Neural progenitor cell (in vitro differentiated cells): ENCODE measurements around the gene DAP. TPM values are rescaled to one million over a fixed set of nuclear protein-coding genes. Genes with fewer than 3 reads are reported as not detected.

Experiments used
- DNase-seq: peaks from one replicate; pipeline ENCODE4 v3.0.0-alpha.2; 2016; ENCODE audit warnings: low spot score
- H2AFZ ChIP-seq: fragments of 200-600 bp; sonication (generic); replicated peaks from 2 replicates; pipeline ENCODE4 v1.6.1; 2016; ENCODE audit warnings: antibody characterized with exemption
- H3F3A ChIP-seq: fragments of 200-600 bp; sonication (generic); 2 replicates; pipeline ENCODE4 v1.6.1; 2016; ENCODE audit warnings: antibody characterized with exemption, low read depth
- H3K27ac ChIP-seq: fragments of 200-600 bp; sonication (generic); 2 replicates; pipeline ENCODE4 v1.5.1; 2016; ENCODE audit warnings: mild to moderate bottlenecking
- H3K27me3 ChIP-seq: fragments of 200-600 bp; sonication (generic); 2 replicates; pipeline ENCODE4 v1.6.1; 2016; ENCODE audit warnings: mild to moderate bottlenecking, moderate library complexity
- H3K36me3 ChIP-seq: fragments of 200-600 bp; sonication (generic); 2 replicates; pipeline ENCODE4 v1.5.1; 2016
- H3K4me1 ChIP-seq: fragments of 200-600 bp; sonication (generic); 2 replicates; pipeline ENCODE4 v1.6.1; 2016; ENCODE audit warnings: mixed run types
- H3K4me2 ChIP-seq: fragments of 200-600 bp; sonication (generic); 2 replicates; pipeline ENCODE4 v1.6.1; 2016
- H3K4me3 ChIP-seq: fragments of 200-600 bp; sonication (generic); 2 replicates; pipeline ENCODE4 v1.5.1; 2016
- H3K79me2 ChIP-seq: fragments of 200-600 bp; sonication (generic); 2 replicates; pipeline ENCODE4 v1.6.1; 2016; ENCODE audit warnings: low read depth
- H3K9ac ChIP-seq: fragments of 200-600 bp; sonication (generic); 2 replicates; pipeline ENCODE4 v1.6.1; 2016
- H3K9me3 ChIP-seq: fragments of 200-600 bp; sonication (generic); 2 replicates; pipeline ENCODE4 v1.5.1; 2016; ENCODE audit warnings: low read depth
- H4K20me1 ChIP-seq: fragments of 200-600 bp; sonication (generic); 2 replicates; pipeline ENCODE4 v1.6.1; 2016; ENCODE audit warnings: low read depth
- H3K27ac Mint-ChIP-seq: 3 replicates; pipeline ENCODE4 v1.8.0; 2021; ENCODE audit warnings: mixed read lengths
- H3K27me3 Mint-ChIP-seq: 2 replicates; pipeline ENCODE4 v1.8.0; 2022; ENCODE audit warnings: low read depth, mild to moderate bottlenecking, inconsistent platforms, moderate library complexity, mixed read lengths; ENCODE audit not compliant: insufficient read depth
- H3K36me3 Mint-ChIP-seq: 3 replicates; pipeline ENCODE4 v1.8.0; 2021; ENCODE audit warnings: mixed read lengths
- H3K4me1 Mint-ChIP-seq: 3 replicates; pipeline ENCODE4 v1.8.0; 2021; ENCODE audit warnings: mixed read lengths
- H3K4me3 Mint-ChIP-seq: 3 replicates; pipeline ENCODE4 v1.8.0; 2021; ENCODE audit warnings: mild to moderate bottlenecking, moderate library complexity, mixed read lengths
- H3K9me3 Mint-ChIP-seq: 3 replicates; pipeline ENCODE4 v1.8.0; 2020; ENCODE audit warnings: mixed read lengths
- CTCF ChIP-seq: fragments of 200-600 bp; sonication (generic); IDR thresholded peaks from 2 replicates; pipeline ENCODE4 v1.5.1; 2017; ENCODE audit warnings: antibody characterized with exemption, mild to moderate bottlenecking
- EZH2 ChIP-seq: fragments of 200-600 bp; sonication (generic); IDR thresholded peaks from 2 replicates; pipeline ENCODE4 v1.6.1; 2017; ENCODE audit warnings: antibody characterized with exemption, mild to moderate bottlenecking, moderate library complexity
- EZH2phosphoT487 ChIP-seq: fragments of 200-600 bp; sonication (generic); IDR thresholded peaks from 2 replicates; pipeline ENCODE4 v1.6.1; 2017; ENCODE audit warnings: antibody characterized with exemption
- total RNA-seq: library from RNA; depleted of rRNA; stranded (reverse); fragments of >200 nt; gene quantifications from 2 replicates; pipeline ENCODE4 v1.2.3, GENCODE V29; 2015; ENCODE audit warnings: low replicate concordance

The DAP gene
- total RNA-seq, 1 donor from 2014 or later: 12.2 TPM

- H3K4me2 ChIP-seq: peak overlapping the region; percentile 75
- Mint-ChIP-seq H3K9me3 (no peaks in the 10 kb centered on the region), H3K4me3 (peak overlapping the region; percentile 89), H3K27me3 (peaks cover 4% of the 10 kb centered on the region), H3K4me1 (peaks cover 25% of the 10 kb centered on the region), H3K36me3 (peaks cover 16% of the 10 kb centered on the region), H3K27ac (peak overlapping the region; percentile 21)
- H3K9me3 ChIP-seq: no peaks in the 10 kb centered on the region
- peak overlapping the region; percentile 83 for H3K4me3 ChIP-seq
- H3K79me2 ChIP-seq: peaks cover 38% of the 10 kb centered on the region
- DNase-seq: peak; percentile 78
- H3K27ac ChIP-seq: peak overlapping the region; percentile 48
- peaks cover 7% of the 10 kb centered on the region for H3F3A ChIP-seq
- peak overlapping the region; percentile 97 for H2AFZ ChIP-seq
- no peaks in the 10 kb centered on the region for H3K36me3 ChIP-seq
- TF ChIP-seq EZH2phosphoT487: no peak
- TF ChIP-seq EZH2: no peak
- TF ChIP-seq CTCF: no peak
- peak overlapping the region; percentile 54 for H3K9ac ChIP-seq
- H3K27me3 ChIP-seq: peaks cover 16% of the 10 kb centered on the region
- H4K20me1 ChIP-seq: peaks cover 17% of the 10 kb centered on the region
- H3K4me1 ChIP-seq: peaks cover 7% of the 10 kb centered on the region
These were observed 726 bp downstream of the DAP start for GRCh38 chr5:10760096-10760920.

- Histone ChIP-seq H3K4me1 (peaks cover 7% of the 10 kb centered on the region), H3K36me3 (no peaks in the 10 kb centered on the region), H4K20me1 (peaks cover 20% of the 10 kb centered on the region), H3K4me3 (no peak overlapping the region), H3F3A (peaks cover 7% of the 10 kb centered on the region), H3K79me2 (peaks cover 49% of the 10 kb centered on the region), H3K9me3 (no peaks in the 10 kb centered on the region), H3K27me3 (peaks cover 16% of the 10 kb centered on the region), H3K27ac (no peak overlapping the region), H2AFZ (no peak overlapping the region), H3K9ac (no peak overlapping the region), H3K4me2 (no peak overlapping the region)
- no peak for TF ChIP-seq EZH2
- TF ChIP-seq CTCF: no peak
- no peak for TF ChIP-seq EZH2phosphoT487
- peaks cover 25% of the 10 kb centered on the region for H3K4me1 Mint-ChIP-seq
- peak overlapping the region; percentile 77 for H3K4me3 Mint-ChIP-seq
- no peak overlapping the region for H3K27ac Mint-ChIP-seq
- peaks cover 23% of the 10 kb centered on the region for H3K36me3 Mint-ChIP-seq
- H3K9me3 Mint-ChIP-seq: no peaks in the 10 kb centered on the region
- peaks cover 4% of the 10 kb centered on the region for H3K27me3 Mint-ChIP-seq
- no peak for DNase-seq
These were observed 1.9 kb downstream of the DAP start for GRCh38 chr5:10759111-10759510.

DNA sequence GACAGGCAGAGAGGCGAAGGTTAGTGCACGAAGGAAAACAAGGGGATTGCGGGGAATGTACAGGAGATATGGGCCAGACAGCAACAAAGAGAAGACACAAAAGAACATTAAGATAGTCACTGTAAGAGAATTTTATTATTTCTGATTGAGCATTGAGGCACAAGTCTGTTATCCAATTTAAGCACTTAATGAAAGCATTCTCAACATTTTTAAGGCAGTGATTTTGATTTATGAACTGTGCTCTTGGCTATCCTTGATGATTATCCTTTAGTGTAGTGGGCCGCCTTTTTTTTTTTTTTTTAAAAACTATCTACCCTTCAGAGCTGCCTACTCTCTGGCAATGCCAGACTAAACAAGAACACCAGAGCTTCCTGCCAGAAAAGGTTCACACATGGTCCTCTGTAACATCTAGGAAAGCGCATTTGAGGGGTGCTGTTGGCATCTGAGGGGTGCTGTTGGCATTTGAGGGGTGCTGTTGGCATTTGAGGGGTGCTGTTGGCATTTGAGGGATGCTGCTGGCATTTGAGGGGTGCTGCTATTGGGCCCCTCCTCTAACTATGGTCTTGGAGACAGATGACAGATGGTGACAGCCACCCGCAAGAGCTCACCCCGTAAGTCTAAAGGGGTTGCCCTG lies 3.0 kb downstream of the DAP start:
- no peak for TF ChIP-seq EZH2
- TF ChIP-seq EZH2phosphoT487: no peak
- TF ChIP-seq CTCF: no peak
- Mint-ChIP-seq H3K36me3 (peaks cover 29% of the 10 kb centered on the region), H3K9me3 (no peaks in the 10 kb centered on the region), H3K4me3 (no peak overlapping the region), H3K4me1 (peaks cover 25% of the 10 kb centered on the region), H3K27ac (no peak overlapping the region), H3K27me3 (peaks cover 4% of the 10 kb centered on the region)
- no peak overlapping the region for H2AFZ ChIP-seq
- peaks cover 7% of the 10 kb centered on the region for H3F3A ChIP-seq
- no peak overlapping the region for H3K4me2 ChIP-seq
- peaks cover 49% of the 10 kb centered on the region for H3K79me2 ChIP-seq
- H4K20me1 ChIP-seq: peaks cover 31% of the 10 kb centered on the region
- no peak overlapping the region for H3K27ac ChIP-seq
- H3K4me1 ChIP-seq: peaks cover 7% of the 10 kb centered on the region
- no peak for DNase-seq
- no peaks in the 10 kb centered on the region for H3K36me3 ChIP-seq
- no peaks in the 10 kb centered on the region for H3K9me3 ChIP-seq
- no peak overlapping the region for H3K9ac ChIP-seq
- no peak overlapping the region for H3K4me3 ChIP-seq
- peaks cover 13% of the 10 kb centered on the region for H3K27me3 ChIP-seq
